Epidermal melanocyte (primary cell): ENCODE measurements around the gene SKIC3.

ENCODE experiments used
- DNase-seq: peaks from one replicate; pipeline ENCODE4 v3.0.0; 2011; ENCODE audit warnings: low spot score; ENCODE audit not compliant: insufficient read length

Gene SKIC3

DNA sequence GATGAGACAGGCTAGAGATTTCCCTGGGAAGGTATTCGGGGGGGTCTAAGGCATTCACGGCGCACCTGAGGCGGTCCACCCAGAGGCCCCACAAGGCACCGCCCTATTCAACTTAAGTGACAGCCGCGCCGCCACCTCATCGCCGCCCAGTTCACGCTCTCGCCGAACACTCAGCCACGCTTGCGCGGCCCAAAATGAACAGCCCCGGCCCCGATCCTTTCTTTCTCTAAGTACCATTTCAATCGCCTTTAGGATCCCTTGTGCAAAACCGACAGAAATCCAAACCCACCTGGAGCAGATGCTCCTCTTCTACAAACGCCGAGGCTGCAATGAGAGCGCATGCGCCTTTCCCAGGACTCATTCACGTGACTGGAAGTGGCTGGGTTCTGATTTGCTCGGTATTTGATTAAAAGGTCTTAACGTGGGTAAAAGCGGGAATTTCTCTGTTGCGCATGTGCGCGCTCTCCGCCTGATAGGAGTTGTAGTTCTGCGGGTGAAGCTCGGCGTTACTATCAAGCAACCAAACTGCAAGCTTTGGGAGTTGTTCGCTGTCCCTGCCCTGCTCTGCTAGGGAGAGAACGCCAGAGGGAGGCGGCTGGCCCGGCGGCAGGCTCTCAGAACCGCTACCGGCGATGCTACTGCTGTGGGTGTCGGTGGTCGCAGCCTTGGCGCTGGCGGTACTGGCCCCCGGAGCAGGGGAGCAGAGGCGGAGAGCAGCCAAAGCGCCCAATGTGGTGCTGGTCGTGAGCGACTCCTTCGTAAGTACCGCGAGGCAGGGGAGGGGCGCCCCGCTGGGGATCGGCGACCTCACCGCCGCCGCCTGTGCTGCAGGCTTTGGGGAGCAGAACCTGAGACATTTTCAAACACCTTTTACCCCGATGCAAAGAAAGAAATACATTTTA, at the start of gene SKIC3, which contains the start of gene ARSK:
SKIC3 (minus strand) TSS at position 331 of the 902 bp plus-strand sequence. CDS start 7,827 bp downstream, outside the sequence.
ARSK (plus strand) TSS at position 455 of the 902 bp plus-strand sequence; CDS start at position 633, 178 bp downstream.
- peak; percentile 83 for DNase-seq

DNA sequence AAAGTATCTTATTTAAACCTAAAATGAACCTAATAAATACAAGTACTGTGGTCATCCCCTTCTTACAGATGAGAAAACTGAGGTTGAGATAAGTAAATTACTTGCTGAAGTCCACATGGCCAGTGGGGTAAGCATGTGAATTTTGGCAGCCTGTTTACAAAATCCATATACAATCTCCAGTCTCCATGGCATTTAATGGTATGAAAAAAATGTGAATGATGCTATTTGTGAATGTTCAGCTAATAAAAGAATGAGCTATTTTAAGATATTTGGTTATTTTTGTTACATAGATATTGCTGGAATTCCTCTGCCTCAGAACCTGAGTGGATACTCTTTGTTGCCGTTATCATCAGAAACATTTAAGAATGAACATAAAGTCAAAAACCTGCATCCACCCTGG, 45.8 kb upstream of the SKIC3 start:
- no peak for DNase-seq

DNA sequence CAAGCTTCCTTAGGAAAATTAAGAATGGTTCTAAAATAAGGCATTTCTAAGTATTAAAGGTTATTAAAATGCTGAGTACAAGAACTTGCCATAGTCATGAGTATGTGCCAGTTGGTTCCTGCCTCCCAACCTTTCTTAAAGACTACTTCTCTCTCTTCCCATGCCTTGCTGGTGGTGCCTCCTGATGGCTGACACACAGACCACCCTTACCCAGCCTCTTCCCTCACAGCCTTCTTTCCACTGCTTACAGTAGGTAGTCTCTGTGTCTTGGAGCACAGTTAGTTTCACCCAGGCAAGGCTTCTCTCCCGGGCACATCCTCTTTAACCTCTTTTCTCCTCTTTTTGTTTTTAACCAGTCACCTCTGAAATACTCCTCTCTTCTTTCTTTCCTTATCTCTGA, 44.5 kb upstream of the SKIC3 start:
- no peak for DNase-seq

DNA sequence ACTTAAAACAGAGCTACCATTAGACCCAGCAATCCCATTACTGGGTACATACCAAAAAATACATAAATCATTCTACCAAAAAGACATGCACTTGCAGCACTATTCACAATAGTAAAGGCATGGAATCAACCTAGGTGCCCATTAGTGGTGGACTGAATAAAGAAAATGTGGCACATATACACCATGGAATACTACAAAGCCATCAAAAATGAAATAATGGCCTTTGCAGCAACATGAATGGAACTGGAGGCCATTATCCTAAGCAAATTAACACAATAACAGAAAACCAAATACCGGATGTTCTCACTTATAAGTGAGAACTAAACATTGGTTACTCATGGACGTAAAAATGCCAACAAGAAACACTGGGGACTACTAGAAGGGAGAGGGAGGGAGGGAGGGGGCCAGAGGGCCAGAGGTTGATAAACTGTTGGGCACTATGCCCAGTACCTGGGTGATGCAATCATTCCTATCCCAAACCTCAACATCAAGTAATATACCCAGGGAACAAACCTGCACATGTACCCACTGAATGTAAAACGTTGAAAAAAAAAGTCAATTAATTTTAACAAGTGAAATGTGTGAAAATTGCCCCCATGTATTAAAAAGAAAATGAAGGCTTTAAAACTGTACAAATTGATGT, 40.6 kb upstream of the SKIC3 start:
- no peak for DNase-seq

DNA sequence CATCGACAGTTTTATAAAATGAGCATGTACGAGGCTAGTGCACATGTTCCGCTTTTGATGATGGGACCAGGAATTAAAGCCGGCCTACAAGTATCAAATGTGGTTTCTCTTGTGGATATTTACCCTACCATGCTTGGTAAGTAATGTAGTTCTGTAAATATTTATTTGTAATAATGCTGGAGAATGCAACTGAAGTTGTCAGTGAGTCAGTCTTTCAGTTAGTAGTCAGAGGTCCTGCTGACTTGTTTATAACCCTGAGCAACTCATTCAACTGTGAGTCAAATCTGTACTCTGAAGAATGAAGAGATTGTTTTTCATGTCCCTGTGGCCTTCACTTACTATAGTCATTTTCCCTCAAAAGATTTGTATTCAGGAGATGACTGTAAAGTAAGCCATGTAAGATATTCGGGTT, 36.7 kb upstream of the SKIC3 start:
- DNase-seq, result no peak

DNA sequence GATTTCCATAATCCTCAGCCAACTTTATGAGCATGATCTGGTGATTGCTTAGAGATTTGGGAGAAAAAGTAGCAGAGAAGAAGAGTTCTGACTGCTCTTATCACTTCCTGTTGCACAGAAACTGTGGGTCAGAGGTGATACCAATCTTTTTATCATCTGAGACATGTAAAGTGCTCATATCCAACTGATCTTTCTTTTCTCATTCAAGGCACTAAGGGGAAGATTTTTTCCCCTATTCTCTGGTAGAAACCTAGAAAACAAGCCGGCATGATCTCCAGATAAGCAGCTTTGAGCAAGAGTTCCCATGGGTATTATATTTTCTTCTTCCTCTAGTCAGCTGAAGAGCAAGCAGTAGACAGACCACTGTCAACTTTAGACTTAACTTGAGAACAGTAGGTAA, 36.1 kb upstream of the SKIC3 start:
- DNase-seq, result no peak

DNA sequence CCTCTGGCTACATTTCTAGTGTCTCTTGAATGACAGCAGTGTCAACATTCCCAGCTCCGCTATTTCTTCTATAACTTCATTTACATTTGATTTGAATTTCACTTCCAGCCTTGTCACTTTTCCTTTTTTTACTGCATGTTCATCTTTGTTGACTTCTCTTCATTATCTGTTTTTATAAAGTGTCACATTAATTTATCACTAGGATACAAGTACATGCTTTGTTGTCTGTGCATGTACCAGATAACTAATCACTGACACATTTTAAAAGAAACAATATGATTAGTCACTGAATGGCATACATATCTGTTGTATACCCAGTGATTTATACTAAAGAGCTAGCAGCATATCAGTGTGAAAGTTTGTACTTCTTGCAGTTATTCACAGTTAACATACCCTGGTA, 29.2 kb upstream of the SKIC3 start:
- no peak for DNase-seq

DNA sequence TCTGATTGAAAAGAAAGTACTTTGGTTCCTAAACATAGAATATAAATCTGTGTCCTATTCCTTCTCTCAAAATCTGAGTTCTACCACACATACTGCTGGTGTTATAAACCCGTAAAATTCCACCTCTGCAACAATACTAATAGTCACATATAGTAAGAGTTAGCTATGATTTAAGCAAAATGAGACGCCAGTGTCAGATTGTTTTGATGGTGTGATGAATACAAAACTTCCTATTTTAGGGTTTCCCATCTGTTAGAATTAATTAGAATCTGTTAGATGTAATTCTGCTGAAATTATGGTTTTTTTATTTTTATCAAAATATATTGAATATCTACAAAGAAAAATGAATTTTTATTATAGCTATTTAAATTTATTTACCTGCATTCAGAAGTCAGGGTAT, 26.8 kb upstream of the SKIC3 start:
- no peak for DNase-seq

DNA sequence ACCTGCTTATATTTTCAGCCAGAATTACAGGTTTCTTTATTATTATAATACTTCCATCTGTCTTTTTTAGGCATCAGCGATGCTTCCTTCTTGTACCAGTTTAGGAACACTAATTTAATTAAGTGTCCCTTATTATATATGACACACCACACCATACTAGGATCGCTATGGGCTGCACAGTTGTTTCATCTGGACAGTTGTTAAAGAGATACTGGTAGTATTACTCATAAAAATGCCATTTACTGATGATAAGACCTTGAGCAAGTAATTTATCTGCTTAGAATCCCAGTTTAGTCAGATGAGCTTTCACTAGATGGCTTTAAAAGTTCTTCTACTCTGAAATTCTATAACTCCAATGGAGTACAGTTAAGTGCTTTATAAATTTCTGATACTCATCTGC, 17.2 kb upstream of the SKIC3 start:
- no peak for DNase-seq

DNA sequence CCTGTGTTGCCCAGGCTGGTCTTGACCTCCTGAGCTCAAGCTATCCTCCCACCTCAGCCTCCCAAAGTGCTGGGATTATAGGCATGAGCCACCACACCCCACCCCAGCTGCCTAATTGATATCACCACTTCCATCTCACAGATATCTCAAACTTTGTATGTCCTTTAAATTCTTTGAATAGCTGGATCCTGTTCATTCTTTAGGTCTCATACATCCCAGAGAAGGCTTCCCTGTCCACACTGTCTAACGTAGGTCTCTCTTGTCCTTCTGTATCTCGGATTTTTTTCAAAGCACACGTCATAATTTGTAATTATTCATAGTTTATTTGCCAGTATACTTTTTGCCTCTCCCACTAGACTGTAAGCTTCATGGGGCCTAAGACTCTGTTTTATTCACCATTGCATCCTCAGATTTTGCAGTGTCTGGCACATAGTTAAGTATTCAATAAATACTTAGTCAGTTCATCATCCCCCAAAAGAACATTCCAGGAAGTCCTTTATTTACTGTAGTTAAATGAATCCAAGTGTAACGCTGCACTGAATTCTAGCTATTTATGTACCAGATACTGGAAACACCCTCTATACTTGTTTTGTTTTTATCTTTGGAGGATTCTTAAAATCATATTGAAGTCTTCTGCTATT, 10.6 kb upstream of the SKIC3 start:
- no peak for DNase-seq

DNA sequence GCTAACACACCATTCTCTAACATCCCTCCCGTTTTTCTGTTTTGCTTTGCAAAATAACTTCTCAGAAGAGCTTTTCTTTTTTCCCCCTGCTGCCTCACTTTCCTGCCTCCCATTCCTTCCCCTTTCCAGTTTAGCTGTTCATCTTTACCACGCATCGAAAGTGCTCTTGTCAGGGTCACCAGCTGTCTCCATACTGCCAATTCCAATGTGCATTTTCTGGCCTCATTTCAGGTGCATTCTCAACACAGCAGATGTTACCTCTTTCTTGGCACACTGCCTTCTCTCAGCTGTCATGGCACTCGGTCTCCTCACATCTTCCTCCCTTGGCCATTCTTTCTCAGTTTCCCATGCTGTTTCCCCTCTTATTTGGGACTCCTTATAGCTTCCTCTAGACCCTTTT, 9.7 kb upstream of the SKIC3 start:
- DNase-seq, result no peak

DNA sequence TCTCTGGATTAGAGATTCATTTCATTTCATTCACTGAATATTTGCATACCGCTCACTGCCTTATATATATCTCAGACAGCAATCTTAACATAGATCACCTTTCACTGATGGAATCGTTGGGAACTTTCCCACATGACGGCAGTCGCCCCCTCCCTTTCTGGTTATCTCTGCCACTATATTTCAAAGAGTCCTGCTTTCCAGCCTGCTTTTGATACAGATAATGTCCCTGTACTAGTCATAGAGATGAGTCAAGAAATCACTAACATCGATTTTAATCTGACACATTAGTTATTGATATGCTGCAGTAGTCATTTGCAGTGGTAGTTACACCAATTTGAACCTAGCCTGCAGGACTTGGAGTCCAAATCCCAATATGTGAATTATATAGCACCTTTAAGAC, 8.6 kb upstream of the SKIC3 start:
- no peak for DNase-seq

DNA sequence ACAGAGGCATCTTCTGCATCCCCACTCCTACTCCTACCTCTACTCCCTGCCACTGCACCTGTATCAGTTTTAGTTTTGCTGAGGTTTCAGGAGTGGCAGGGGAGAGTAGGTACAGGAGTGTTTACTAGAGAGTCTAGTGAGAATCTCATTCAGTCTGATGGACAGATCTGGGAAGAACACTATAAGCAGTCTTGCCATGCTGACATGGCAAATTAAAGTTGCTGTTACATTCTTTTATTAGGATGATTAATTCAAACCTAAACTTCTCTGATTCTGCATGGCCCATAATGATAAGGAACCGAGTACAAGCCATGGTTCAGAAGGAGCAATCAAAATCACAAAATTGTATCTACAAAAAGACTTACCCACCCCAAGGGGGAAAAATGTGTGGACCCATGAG, 7.5 kb upstream of the SKIC3 start:
- no peak for DNase-seq

DNA sequence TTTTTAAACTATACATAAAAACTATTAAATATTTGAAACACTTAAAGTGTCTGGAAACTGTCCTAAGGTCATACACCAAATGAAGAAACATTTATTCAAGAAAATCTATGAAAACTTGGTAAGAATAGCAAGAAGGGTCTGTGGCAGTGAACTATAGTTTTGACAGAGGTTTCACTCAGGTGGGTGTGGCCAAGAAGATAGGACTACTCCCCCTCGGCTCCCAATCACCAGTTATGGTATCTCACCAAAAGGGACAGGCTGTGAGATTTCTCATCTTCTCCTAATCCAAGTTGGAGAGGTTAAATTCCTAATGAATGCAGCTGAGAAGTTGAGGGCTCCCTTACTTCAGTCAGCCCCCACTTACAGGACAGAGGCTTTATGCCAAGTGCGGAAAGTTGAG, 3.1 kb upstream of the SKIC3 start:
- DNase-seq, result no peak

DNA sequence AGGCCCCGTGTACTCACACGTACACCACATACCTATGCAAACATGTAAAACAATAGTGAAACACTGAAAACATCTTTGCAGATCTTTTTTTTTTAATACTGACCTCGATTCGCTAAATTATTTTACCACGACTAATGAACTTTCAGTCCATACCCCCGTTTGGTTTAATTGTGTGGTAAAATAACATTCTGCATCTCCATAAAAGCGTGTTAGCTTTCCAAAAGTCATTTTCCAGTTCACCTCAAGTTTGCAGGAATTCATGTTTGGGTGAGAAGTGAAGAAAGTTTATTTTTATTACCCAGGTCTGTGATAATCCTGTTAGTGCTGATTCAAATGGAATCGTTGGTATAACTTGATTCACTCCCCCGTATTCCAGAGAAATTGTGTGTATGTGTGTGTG, 776 bp upstream of the SKIC3 start:
- no peak for DNase-seq

DNA sequence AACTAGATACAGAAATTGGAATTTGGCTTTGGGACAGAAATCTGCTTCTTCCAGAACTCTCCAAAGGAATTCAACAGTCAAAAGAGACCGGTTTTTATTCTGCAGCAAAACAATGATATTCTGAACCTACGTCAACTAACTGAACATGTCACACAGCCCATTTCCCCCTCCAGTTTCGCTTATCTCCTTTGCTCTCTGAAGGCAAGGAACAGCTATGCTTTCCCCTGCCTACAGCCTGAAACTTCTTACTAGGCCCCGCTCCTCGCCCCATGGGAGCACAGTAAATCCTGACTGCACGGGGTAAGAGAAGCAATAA, 488 bp downstream of the SKIC3 start:
- DNase-seq, result no peak

DNA sequence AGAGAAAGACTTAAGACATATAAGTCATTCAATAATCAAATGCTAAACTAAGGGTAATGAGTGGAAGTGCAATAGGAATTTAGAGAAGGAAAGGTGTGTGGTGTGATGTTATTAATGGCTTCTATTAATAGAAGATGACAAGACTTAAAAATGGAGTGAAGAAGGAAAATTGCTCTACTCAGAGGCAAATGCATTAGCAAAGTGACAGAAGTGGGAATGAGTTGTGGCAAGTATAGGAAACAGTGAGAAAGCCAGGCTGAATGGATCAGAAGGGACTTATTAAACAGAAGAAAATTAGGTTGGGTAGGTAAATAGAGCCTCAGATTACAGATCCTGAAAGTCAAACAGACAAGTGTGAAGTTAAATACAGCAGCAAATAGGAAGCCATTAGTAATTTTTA, 5.7 kb downstream of the SKIC3 start:
- DNase-seq, result no peak

DNA sequence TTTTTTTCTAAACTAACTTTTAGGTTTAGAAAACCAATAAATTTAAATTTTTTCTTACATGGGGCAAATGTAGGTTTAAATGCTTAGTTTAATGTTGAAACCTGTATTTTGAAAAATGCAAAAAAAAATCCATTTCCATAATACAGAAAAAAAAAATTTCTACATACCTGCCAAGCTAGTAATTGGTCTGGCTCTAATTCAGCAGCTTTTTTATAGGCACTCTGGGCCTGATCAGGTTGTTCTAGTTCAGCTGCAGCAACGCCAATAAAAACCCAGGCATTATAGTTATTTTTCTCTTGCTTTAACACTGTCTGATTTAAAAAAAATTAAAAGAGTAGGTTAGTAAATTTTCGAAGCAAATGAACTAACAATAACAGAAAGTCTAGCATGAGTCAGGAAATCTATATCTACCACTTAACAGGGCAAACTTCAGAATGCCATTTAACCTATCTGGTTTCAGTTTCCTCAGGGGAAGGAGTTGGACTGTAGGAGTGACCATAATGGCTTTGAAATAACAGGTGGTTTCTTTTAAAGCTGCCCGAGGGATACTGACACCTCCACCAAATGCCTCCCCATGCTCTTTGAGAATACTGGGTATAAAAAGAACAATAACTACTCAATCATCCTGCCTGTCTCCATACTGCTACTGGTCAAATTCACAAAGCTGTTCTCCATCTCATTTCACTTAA, 11.6 kb downstream of the SKIC3 start:
- DNase-seq, result no peak

DNA sequence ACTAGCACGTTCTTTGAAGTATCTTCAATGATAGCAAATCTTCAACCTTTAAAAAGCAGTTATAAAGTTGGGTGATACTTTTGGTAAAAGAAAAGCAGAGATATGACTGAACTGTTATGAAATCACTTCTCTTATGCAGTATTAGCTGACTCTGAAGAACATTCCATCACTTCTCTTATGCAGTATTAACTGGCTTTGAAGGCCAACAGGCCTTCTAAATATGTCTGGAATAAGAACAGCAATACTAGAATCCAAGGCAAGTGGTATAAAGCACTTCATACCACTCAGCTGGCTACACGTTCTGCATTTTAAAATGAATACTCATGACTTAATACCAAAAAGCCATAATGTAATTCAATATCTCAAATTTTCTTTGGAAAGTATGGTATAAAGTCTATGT, 17.3 kb downstream of the SKIC3 start:
- DNase-seq, result no peak

DNA sequence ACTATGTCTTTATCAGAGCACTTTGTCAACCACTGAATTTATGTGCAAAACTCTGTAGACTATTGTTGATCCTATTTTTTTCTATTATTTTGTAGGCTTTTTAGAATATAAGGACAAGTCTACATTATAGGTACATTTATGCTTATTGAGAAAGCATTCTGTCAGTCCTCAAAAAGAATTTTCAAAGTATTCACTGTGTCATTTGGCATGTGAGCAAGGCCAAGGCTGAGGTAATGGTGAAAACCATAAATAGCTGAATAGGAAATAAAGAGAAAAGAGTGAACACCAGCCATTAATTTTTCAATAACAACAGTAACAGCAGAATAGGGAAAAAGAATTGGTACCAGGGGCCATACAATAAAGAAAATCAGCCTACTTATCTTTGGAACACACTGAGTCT, 21.0 kb downstream of the SKIC3 start:
- DNase-seq, result no peak

DNA sequence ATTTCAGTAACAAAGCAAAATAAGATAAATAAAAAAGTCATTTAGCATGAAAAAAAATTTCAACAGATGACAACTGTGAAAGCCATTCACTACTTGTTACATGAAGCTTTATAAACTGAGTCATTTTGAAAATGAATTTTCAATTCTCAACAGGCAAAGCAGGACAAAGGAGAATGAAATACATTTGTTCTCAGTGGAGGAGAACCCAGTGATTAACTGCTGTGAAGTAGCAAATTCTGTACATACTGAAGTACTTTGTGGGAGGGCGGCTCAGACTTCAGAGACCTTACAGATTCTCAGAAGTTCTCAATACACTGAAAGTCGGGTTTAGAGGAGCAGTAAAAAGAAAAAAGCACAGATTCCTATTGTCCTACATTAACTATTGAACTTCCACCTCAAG, 21.7 kb downstream of the SKIC3 start:
- DNase-seq, result no peak

DNA sequence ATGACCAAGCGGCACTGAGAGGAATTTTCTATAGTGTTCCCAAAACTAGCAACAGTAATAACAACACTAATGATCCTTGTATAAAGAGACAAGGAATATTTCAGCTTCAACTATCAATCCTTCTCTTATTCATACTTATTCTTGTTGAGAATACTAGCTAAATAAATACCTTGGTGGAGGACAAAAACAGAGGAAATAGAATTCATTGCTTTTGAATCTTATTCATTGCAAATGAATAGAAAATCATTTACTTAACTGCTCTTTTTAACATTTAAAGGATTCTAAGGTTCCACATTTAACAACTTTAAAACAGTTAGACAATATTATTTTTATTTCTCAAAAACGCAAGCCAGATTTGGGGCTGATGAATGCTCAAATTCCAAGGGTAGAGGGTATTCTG, 22.4 kb downstream of the SKIC3 start:
- no peak for DNase-seq
